ENCODE results near the gene PSME3IP1. TPM values are rescaled to one million over a fixed set of nuclear protein-coding genes. Genes with fewer than 3 reads are reported as not detected.

The PSME3IP1 gene
- total and polyA plus RNA-seq, 2 experiments from 2014 or later = 64.2 to 73.2 TPM

DNA sequence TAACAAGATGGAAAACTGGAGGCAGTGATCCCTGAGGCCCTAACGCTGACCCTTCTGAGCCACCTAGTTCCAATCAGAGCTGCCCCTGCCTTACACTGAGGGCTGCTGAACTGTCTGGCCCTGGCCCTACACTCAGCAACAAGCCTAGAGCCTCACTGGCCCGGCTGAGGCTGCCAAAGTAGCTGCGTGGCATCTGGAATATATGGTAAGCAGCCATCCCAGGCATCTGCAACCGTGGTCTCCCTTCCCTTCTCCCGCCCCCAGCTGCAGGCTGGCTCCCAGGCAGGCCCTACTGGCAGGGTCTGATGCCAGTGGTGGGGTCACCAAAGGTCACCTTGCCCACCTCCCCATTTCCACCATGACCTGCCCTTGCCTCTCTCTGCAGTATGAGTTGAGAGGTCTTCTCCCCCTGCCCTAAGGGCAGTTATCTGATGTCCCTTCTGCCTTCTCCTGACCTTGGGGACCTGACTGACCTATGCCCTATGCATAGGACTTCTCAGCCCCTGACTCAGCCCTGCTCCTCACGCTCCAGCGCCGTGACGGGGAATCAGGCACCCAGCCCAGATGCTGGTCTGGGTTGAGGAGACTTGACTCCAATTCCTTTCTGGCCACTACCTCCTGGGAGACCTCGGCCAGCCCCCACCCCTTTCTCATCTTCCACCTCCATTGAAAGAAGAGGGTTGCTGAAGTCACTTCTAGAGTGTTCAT, 48.1 kb downstream of the PSME3IP1 start:
- no peak overlapping the region for H3K4me2 ChIP-seq
- H3K27me3 ChIP-seq = no peaks in the 10 kb centered on the region
- H3K4me3 ChIP-seq = no peak overlapping the region
- no peaks in the 10 kb centered on the region for H3K36me3 ChIP-seq (replicated peaks; ENCODE audit: insufficient read depth, low read depth)
- H3K9me3 ChIP-seq (ENCODE audit: low read depth) = no peaks in the 10 kb centered on the region
- H3K4me1 ChIP-seq (ENCODE audit: insufficient read depth) = peaks cover 2% of the 10 kb centered on the region
- TF ChIP-seq EZH2 (IDR thresholded peaks at IDR 0.05; ENCODE audit: borderline replicate concordance) = no peak
- TF ChIP-seq, protein P1, sequence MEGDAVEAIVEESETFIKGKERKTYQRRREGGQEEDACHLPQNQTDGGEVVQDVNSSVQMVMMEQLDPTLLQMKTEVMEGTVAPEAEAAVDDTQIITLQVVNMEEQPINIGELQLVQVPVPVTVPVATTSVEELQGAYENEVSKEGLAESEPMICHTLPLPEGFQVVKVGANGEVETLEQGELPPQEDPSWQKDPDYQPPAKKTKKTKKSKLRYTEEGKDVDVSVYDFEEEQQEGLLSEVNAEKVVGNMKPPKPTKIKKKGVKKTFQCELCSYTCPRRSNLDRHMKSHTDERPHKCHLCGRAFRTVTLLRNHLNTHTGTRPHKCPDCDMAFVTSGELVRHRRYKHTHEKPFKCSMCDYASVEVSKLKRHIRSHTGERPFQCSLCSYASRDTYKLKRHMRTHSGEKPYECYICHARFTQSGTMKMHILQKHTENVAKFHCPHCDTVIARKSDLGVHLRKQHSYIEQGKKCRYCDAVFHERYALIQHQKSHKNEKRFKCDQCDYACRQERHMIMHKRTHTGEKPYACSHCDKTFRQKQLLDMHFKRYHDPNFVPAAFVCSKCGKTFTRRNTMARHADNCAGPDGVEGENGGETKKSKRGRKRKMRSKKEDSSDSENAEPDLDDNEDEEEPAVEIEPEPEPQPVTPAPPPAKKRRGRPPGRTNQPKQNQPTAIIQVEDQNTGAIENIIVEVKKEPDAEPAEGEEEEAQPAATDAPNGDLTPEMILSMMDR (IDR thresholded peaks at IDR 0.05; ENCODE audit: poor library complexity) = no peak
- TF ChIP-seq EZH2phosphoT487 (IDR thresholded peaks at IDR 0.05; ENCODE audit: low read depth, severe bottlenecking, unreplicated experiment) = no peak
- WGBS (ENCODE audit: low lambda C conversion rate, missing lambda C conversion rate) = 91% methylated on average over 10 of the region's 10 CpGs
- H3K9me2 ChIP-seq (replicated peaks; ENCODE audit: insufficient read depth) = no peaks in the 10 kb centered on the region
- H4K20me1 ChIP-seq (ENCODE audit: insufficient read depth, poor library complexity, severe bottlenecking) = no peaks in the 10 kb centered on the region
- H3K27ac ChIP-seq = no peak overlapping the region
- DNase-seq (ENCODE audit: low spot score) = no peak
- H2AFZ ChIP-seq = no peak overlapping the region
- H3K79me2 ChIP-seq = no peaks in the 10 kb centered on the region

DNA sequence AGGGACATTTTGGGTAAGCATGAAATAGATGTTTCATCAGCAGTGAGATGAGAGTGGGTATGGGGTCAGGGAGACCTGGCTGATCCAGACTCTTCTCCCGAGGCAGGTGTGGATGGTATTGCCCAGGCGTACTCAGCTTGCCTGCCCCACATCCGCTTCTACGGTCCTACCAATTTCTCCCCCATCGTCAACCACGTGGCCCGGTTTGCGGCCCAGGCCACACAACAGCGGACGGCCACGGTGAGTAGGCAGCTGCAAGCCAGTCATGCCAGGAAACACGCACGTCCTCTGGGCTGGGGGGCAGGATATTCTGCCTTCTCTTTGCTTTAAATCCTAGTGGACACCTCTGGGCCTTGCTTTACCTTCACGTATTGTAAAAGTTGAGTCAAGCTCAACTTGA, 48.8 kb downstream of the PSME3IP1 start:
- 92% methylated on average over 14 of the region's 14 CpGs for WGBS (ENCODE audit: low lambda C conversion rate, missing lambda C conversion rate)
- H3K4me3 ChIP-seq = no peak overlapping the region

DNA sequence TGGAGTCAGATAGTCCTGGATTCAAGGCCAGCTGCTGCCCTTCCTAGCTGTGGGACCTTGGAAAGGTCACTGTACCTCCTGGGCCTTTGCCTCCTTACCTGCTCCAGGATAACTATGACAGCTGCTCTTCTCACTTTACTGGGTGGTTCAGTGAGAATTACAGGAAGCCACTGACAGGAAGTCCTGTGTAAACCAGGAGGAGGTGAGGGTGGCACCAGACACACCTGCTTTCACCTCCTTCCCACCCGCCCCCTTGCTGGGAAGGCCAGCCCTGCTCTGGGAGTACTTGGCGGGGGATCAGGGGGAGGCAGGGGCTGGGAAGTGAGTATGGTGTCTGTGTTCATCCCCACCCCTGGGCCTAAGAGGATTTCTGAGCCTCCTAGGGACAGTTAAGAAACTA, 50.9 kb downstream of the PSME3IP1 start:
- Histone ChIP-seq H3K36me3 (replicated peaks; ENCODE audit: insufficient read depth, low read depth) (no peaks in the 10 kb centered on the region), H3K4me1 (ENCODE audit: insufficient read depth) (no peaks in the 10 kb centered on the region), H3K27me3 (no peaks in the 10 kb centered on the region), H3K4me2 (no peak overlapping the region), H3K9me3 (ENCODE audit: low read depth) (no peaks in the 10 kb centered on the region), H3K27ac (no peak overlapping the region), H3K4me3 (no peak overlapping the region), H3K9me2 (replicated peaks; ENCODE audit: insufficient read depth) (no peaks in the 10 kb centered on the region), H4K20me1 (ENCODE audit: insufficient read depth, poor library complexity, severe bottlenecking) (no peaks in the 10 kb centered on the region), H3K79me2 (no peaks in the 10 kb centered on the region), H2AFZ (no peak overlapping the region)
- WGBS (ENCODE audit: low lambda C conversion rate, missing lambda C conversion rate) = 100% methylated on average over 2 of the region's 2 CpGs
- TF ChIP-seq EZH2 (IDR thresholded peaks at IDR 0.05; ENCODE audit: borderline replicate concordance) (no peak), EZH2phosphoT487 (IDR thresholded peaks at IDR 0.05; ENCODE audit: low read depth, severe bottlenecking, unreplicated experiment) (no peak)
- TF ChIP-seq, protein P1 (IDR thresholded peaks at IDR 0.05; ENCODE audit: poor library complexity) = no peak
- no peak for DNase-seq (ENCODE audit: low spot score)

More for the DNA sequence above, 48.8 kb downstream of the PSME3IP1 start:
- Histone ChIP-seq H3K27me3 (no peaks in the 10 kb centered on the region), H3K36me3 (replicated peaks; ENCODE audit: insufficient read depth, low read depth) (no peaks in the 10 kb centered on the region), H3K4me1 (ENCODE audit: insufficient read depth) (peaks cover 1% of the 10 kb centered on the region), H3K27ac (no peak overlapping the region), H2AFZ (no peak overlapping the region), H3K9me2 (replicated peaks; ENCODE audit: insufficient read depth) (no peaks in the 10 kb centered on the region), H3K4me2 (no peak overlapping the region), H4K20me1 (ENCODE audit: insufficient read depth, poor library complexity, severe bottlenecking) (no peaks in the 10 kb centered on the region), H3K79me2 (no peaks in the 10 kb centered on the region), H3K9me3 (ENCODE audit: low read depth) (no peaks in the 10 kb centered on the region)
- DNase-seq (ENCODE audit: low spot score) = no peak
- no peak for TF ChIP-seq EZH2 (IDR thresholded peaks at IDR 0.05; ENCODE audit: borderline replicate concordance)
- TF ChIP-seq, protein P1 (IDR thresholded peaks at IDR 0.05; ENCODE audit: poor library complexity) = no peak
- TF ChIP-seq EZH2phosphoT487 (IDR thresholded peaks at IDR 0.05; ENCODE audit: low read depth, severe bottlenecking, unreplicated experiment) = no peak
